HG03342 (cell line): ENCODE data around the gene KCNB1.

Experiments used
- ATAC-seq: cut with Tn5 transposase; IDR thresholded peaks from one replicate; pipeline ENCODE4 v1.9.1; 2021; ENCODE audit warnings: mild to moderate bottlenecking, moderate library complexity; ENCODE audit not compliant: unreplicated experiment

KCNB1 gene

GRCh38 chr20:49444553-49444990 is 37.9 kb downstream of the KCNB1 start:
- no peak for ATAC-seq

GRCh38 chr20:49437057-49437456 is 45.4 kb downstream of the KCNB1 start:
- ATAC-seq, result no peak

DNA sequence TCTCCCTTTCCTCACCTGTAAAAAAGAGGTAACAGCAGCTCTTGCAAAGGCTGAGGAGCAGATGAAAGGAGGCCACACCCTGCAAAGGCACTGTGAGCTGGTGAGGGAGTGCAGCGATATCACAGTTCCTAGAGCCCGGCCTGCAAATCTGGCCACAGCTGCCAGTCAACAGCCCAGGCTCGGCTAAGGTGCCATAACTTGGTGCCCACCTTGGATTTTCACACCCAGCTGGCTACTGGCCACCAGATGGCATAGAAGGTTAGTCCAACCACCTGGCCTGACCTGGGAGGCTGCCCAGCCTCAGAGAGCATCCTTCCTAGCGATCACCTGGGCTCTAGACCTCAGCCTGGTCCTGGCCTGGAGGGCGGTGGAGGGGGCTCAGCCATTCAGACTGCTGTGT is 46.8 kb downstream of the KCNB1 start:
- ATAC-seq, result no peak

DNA sequence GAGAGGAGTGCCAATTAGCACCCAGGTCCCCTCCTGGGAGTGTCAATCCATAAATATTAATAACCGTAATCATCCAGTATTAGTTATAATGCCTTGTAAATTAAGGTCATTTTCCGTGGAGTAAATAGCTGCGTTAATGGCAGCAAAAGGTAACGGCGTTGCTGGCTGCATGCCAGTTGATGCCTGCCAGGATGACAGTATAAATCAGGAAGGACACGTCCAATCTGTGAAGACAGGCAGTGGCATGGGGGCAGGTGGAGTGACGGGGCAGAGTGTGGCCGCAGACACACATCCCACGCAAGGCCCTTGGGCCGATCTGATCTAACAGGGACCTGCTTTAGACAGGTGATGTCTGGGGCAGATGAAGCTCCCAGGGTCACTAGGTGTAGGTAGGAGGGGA is 49.1 kb downstream of the KCNB1 start:
- no peak for ATAC-seq

GRCh38 chr20:49432550-49432949 is 49.9 kb downstream of the KCNB1 start:
- ATAC-seq, result no peak

DNA sequence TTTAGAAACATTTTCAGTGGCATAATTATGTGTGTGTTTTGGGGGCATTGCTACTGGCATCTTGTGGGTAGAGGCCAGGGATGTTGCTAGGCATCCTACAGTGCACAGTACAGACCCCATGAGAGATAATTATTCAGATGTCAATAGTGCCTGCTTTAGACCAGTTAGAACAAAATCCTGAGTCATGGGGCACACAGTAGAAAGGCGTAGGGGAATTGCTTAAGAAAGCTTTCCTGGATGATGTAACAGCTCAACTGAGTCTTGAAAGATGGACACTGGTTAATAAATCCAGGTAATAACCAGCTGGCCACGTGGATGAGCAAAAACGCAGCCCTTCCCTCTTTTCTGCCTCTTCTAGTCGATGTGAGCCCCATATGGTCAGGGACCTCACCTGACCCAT is 51.1 kb downstream of the KCNB1 start:
- ATAC-seq, result no peak

DNA sequence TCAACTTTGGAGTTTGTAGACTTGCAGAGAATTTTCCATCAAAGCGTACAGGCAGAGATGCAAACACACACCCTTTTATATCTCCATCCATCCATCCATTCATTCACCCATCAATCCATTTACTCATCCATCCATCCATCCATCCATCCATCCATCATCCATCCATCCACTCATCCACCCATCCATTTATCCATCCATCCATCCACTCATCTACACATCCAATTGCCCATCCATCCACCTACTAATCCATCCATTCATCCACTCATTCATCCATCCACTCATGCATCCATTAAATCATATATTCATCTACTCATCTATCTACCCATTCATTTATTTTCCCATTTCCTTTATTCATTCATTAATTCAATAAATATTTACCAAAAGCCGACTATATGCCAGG is 52.1 kb downstream of the KCNB1 start:
- ATAC-seq, result no peak

DNA sequence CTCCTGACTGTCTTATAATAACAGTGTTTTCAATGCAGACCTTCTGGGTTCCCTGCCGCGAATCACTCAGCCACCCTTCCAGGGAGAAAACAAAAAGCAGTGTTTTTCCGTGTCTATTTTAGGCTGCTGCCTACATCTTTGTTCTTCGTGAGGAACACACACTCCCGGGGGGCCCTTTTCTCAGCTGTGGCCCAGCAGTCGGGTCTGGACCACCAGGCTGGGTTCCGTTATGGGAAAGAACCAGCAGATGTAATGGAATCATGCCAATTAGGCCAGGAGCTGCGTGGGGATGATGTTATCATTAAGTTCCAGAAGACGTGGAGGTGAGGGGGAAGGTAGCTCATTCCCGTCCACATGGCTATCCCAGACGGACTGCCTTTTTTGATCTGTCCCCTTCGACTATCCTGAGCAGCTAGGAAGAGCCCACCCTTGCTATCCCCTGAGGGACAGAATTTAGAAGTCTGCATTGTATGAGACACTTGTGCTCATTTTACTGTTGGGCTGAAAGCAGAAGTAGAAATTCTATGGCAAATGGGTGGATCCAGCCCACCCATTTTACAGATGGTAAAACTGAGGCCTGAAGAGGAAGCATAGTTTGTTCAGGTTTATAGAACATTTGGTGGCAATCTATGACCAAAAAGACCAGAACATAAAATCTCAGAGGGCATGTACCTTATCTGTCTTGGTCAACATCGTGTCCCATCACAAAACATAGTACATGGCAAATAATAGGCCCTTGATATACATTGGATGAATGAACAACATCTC is 54.5 kb downstream of the KCNB1 start:
- ATAC-seq, result no peak

- ATAC-seq, result no peak
Observed at GRCh38 chr20:49426873-49427272, 55.6 kb downstream of the KCNB1 start.

DNA sequence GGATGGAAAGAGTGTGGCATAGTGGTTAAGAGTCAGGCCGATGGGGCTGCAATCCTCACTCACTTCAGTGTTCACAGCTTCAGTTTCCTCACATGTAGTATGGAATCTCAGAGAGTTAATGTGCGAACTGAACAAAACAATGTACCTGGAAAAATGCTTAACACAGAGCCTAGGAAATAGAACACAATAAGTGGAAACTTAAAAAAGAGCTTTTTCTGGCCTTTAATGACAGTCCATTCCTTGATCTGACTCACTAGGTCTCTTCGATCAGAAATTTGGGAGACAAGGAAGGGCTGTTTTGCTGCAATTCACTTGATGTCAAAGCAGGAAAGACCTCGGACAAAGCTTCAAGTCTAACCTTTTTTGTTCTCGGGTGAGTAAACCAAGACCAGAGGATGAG is 56.1 kb downstream of the KCNB1 start:
- no peak for ATAC-seq

DNA sequence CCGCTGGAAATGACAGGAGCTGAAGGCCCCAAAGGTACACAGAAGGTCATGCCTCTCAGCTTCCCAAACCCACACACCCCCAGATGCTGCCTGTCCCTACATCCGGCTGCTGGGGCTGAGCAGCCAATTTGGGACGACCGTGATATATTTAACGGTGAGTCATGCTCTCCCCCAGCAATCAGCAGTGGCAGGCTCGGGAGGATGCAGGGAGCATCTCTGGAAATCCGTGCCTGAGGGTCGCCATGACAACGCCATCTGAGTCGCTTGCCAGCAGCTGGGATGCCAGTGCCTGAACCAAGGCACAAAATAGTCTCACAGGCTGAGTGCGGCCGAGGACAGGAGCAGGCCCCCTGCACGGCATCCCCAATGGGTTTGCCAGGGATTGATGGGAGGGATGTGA is 57.9 kb downstream of the KCNB1 start:
- no peak for ATAC-seq

DNA sequence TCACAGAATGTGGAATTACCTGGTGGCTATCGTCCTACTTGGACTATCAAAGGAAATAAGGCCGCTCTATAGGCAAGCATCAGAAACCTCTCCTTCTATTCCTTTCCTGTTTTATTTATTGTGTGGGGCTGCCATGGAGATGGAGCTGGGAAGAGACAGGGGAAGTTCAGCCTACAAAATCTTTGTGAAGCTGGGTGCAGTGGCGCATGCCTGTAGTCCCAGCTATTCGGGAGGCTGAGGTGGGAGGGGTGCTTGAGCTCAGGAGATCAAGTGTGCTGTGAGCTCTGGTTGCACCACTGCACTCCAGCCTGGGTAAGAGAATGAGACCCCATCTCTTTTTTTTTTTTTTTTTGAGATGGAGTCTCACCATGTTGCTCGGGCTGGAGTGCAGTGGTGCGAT is 60.3 kb downstream of the KCNB1 start:
- ATAC-seq, result no peak

DNA sequence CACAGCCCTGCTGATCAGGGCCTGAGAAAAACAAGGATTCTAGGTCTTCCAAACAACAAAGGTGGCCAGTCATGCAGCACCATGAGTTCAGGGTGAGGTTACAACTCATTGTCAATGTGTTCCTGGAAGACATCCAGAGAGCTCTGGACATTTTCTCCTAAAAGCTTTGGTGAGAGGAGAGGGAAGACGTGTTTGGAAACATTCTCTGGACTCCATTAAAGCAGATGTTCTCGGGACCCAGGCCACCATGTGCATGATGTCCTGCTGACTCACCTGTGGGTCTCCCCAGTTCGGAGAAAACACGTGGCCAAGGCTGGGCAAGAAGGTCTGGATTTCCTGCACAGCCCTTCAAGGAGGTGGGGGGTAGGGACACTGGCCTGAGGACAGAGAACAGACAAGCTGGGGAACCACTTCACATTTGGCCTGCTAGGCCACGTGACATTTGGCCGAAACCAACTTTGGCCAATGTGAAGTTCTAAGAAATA is 61.6 kb downstream of the KCNB1 start:
- no peak for ATAC-seq

- ATAC-seq, result no peak
Observed at GRCh38 chr20:49420292-49420691, 62.2 kb downstream of the KCNB1 start.

GRCh38 chr20:49419785-49420184 is 62.7 kb downstream of the KCNB1 start:
- ATAC-seq, result no peak

GRCh38 chr20:49418809-49419208 is 63.7 kb downstream of the KCNB1 start:
- no peak for ATAC-seq

DNA sequence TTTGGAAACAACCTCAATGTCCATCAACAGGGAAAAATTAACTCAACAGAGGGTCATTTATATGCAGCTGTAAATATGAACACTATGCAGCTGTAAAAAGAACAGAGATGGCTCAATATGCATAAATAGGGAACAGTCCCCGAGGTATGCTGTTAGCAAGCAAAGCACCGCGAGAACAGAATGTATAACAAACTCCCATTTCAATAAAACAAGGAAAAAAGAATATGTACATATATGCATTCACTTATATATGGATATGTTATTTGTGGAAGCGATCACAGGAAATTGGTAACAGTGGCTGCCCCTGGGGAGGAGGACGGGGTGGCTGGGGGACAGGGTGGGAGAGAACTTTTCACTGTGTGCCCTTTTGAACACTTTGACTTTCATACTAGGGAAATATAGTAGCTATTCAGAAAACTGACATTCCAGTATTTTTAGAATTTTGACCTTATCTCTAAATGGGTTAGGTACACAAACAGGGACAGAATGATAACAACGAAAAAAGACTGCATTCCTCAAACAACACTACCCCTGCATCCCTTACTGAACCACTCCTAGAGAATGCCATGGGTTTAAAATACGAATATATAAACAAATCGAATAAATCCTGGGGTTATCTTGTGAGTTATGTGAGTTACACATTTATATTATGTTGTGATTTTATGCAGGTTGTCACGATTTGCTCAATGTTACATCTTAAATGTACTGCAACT is 64.5 kb downstream of the KCNB1 start:
- no peak for ATAC-seq

GRCh38 chr20:49415668-49416044 is 66.8 kb downstream of the KCNB1 start:
- no peak for ATAC-seq

- no peak for ATAC-seq
Observed at GRCh38 chr20:49415005-49415667, 67.3 kb downstream of the KCNB1 start.

DNA sequence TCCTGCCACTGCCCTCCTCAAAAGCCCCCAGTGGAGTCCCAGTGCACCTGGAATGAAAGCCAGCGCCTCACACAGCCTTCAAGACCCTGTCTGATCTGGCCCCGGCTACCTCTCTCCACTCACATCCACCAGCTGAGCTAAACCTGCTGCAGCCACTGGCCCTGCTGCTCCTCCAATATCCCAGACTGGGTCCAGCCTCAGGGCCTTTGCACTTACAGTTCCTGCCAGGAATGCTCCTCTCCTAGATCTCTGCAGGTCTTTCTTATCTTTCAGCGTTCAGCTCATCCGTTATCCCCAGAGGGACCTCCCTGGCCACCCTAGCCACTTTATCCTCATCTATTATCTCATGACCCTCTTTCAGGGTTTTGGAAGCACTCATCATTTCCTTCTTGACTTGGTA is 68.8 kb downstream of the KCNB1 start:
- no peak for ATAC-seq

DNA sequence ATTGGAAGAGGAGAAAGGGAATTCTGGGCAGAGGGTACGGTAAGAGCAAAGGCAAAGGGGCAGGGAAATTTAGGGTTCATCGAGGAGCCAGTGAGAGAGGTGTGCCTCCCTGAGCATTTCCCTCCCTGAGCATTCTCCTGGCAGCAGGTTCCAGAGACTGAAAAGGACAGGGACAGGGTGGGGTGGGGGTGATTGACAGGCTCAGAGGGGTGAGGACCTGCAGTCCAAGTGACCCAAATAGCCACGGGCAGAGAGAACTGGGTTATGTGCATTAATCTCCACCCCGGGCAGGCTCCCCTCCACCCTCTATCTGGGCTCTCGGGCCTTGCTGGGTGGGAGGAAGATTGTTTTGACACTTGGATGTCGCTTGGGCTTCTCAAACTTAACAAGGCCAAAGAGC is 69.5 kb downstream of the KCNB1 start:
- no peak for ATAC-seq

GRCh38 chr20:49412254-49412653 is 70.2 kb downstream of the KCNB1 start:
- no peak for ATAC-seq
